Caco-2 (cell line): ENCODE results near the gene RANBP2. TPM values are rescaled to one million over a fixed set of nuclear protein-coding genes. Genes with fewer than 3 reads are reported as not detected.

Experiments used
- BruUV-seq: library from RNA; stranded (reverse); fragments of 400-500 nt; replicated peaks from 2 replicates; lab custom pipeline; 2021; lab: Mats Ljungman, UMichigan
- CTCF ChIA-PET: fragments of 300-600 bp; sonication (Branson Sonifier 250); formaldehyde crosslinking; loops from one replicate; lab custom pipeline; 2022; ENCODE audit warnings: antibody characterized with exemption; lab: Charles Lee
- POLR2A ChIA-PET: fragments of 300-600 bp; sonication (Branson Sonifier 250); formaldehyde crosslinking; loops from one replicate; lab custom pipeline; 2022; ENCODE audit warnings: antibody characterized with exemption; lab: Charles Lee
- DNase-seq, 2 experiments: peaks; one replicate each; pipeline versions ENCODE4 v3.0.0 to v3.0.0-alpha.2; 2020 to 2022
- H3K27me3 ChIP-seq: replicated peaks from 2 replicates; pipeline ENCODE4 v1.6.0; 2011; ENCODE audit warnings: low read length; ENCODE audit not compliant: control insufficient read depth, insufficient read depth
- H3K36me3 ChIP-seq: 2 replicates; pipeline ENCODE4 v1.5.1; 2011; ENCODE audit warnings: low read length; ENCODE audit not compliant: control insufficient read depth, insufficient read depth
- H3K4me1 ChIP-seq: fragments of 250-450 bp; sonication (Bioruptor Pico); 2 replicates; pipeline ENCODE4 v1.5.1; 2020; ENCODE audit warnings: mild to moderate bottlenecking
- H3K4me3 ChIP-seq: 2 replicates; pipeline ENCODE4 v1.5.1; 2011; ENCODE audit warnings: low read depth, mild to moderate bottlenecking, control low read depth, low read length
- H3K9me3 ChIP-seq: fragments of 250-450 bp; sonication (Bioruptor Pico); 2 replicates; pipeline ENCODE4 v1.5.1; 2020; ENCODE audit warnings: mild to moderate bottlenecking, moderate library complexity
- H3K27ac Mint-ChIP-seq: one replicate; pipeline ENCODE4 v1.8.0; 2022; ENCODE audit warnings: mixed read lengths; ENCODE audit not compliant: unreplicated experiment
- H3K27me3 Mint-ChIP-seq: one replicate; pipeline ENCODE4 v1.8.0; 2022; ENCODE audit warnings: mixed read lengths; ENCODE audit not compliant: insufficient read depth, unreplicated experiment
- H3K36me3 Mint-ChIP-seq: one replicate; pipeline ENCODE4 v1.8.0; 2022; ENCODE audit warnings: mild to moderate bottlenecking, mixed read lengths; ENCODE audit not compliant: insufficient read depth, unreplicated experiment
- H3K4me1 Mint-ChIP-seq: one replicate; pipeline ENCODE4 v1.8.0; 2022; ENCODE audit warnings: low read depth, mixed read lengths; ENCODE audit not compliant: unreplicated experiment
- H3K4me3 Mint-ChIP-seq: one replicate; pipeline ENCODE4 v1.8.0; 2022; ENCODE audit warnings: mild to moderate bottlenecking, moderate library complexity, mixed read lengths; ENCODE audit not compliant: unreplicated experiment
- H3K9me3 Mint-ChIP-seq: one replicate; pipeline ENCODE4 v1.8.0; 2022; ENCODE audit warnings: mixed read lengths; ENCODE audit not compliant: unreplicated experiment
- CTCF ChIP-seq, 2 experiments: fragments of 200-600 bp in 1 of 2; IDR thresholded peaks; 1 replicate in 1 of 2; 2 replicates in 1 of 2; pipeline versions ENCODE4 v1.5.1 to v1.8.0; 2011 to 2022; ENCODE audit warnings: antibody characterized with exemption in 1 of 2, control low read depth in 1 of 2, inconsistent platforms in 1 of 2, low read depth in 1 of 2, low read length in 1 of 2, mild to moderate bottlenecking in 1 of 2, moderate library complexity in 1 of 2; ENCODE audit not compliant: insufficient read depth in 1 of 2, severe bottlenecking in 1 of 2, unreplicated experiment in 1 of 2
- intact Hi-C: fragments of 100-400 bp; cut with micrococcal nuclease; formaldehyde crosslinking; loops from one replicate; pipeline ENCODE4 v1.10.0; 2022; ENCODE audit not compliant: unreplicated experiment
- total RNA-seq: library from RNA; stranded (reverse); gene quantifications from 2 replicates; pipeline ENCODE4 v1.2.3, GENCODE V29; 2022

Gene RANBP2
- total RNA-seq, 1 experiment from 2014 or later: 81.8 TPM

- ChIA-PET CTCF (no interaction called here), POLR2A (no interaction called here)
- TF ChIP-seq CTCF (IDR thresholded peaks at IDR 0.05; ENCODE audit: insufficient read depth in 1 of 2, low read depth in 1 of 2, low read length in 1 of 2, severe bottlenecking in 1 of 2, unreplicated experiment in 1 of 2): no peak
- no peak for DNase-seq
- Mint-ChIP-seq H3K27me3 (no peaks in the 10 kb centered on the region), H3K27ac (no peak overlapping the region), H3K4me3 (no peak overlapping the region), H3K9me3 (peaks cover 11% of the 10 kb centered on the region), H3K36me3 (peaks cover 17% of the 10 kb centered on the region), H3K4me1 (peaks cover 11% of the 10 kb centered on the region)
- Histone ChIP-seq H3K4me3 (no peak overlapping the region), H3K9me3 (no peaks in the 10 kb centered on the region), H3K4me1 (peaks cover 5% of the 10 kb centered on the region; the same call in 1 of the 2 replicates), H3K36me3 (no peaks in the 10 kb centered on the region), H3K27me3 (no peaks in the 10 kb centered on the region)
- no TSS peak for BruUV-seq
- intact Hi-C loops: no loop called here
Measured at GRCh38 chr2:108824316-108825070, 105.2 kb downstream of the RANBP2 start.

GRCh38 chr2:108825254-108825653, 106.0 kb downstream of the RANBP2 start:
- Histone ChIP-seq H3K4me3 (no peak overlapping the region), H3K9me3 (no peaks in the 10 kb centered on the region), H3K36me3 (no peaks in the 10 kb centered on the region), H3K27me3 (no peaks in the 10 kb centered on the region), H3K4me1 (peaks cover 5% of the 10 kb centered on the region; the same call in 1 of the 2 replicates)
- H3K36me3 Mint-ChIP-seq: peaks cover 15% of the 10 kb centered on the region
- CTCF ChIA-PET: no interaction called here
- H3K4me3 Mint-ChIP-seq: no peak overlapping the region
- no peak overlapping the region for H3K27ac Mint-ChIP-seq
- BruUV-seq: no TSS peak
- no peak for TF ChIP-seq CTCF (IDR thresholded peaks at IDR 0.05; ENCODE audit: insufficient read depth in 1 of 2, low read depth in 1 of 2, low read length in 1 of 2, severe bottlenecking in 1 of 2, unreplicated experiment in 1 of 2)
- peaks cover 4% of the 10 kb centered on the region for H3K9me3 Mint-ChIP-seq
- peaks cover 11% of the 10 kb centered on the region for H3K4me1 Mint-ChIP-seq
- H3K27me3 Mint-ChIP-seq: no peaks in the 10 kb centered on the region
- POLR2A ChIA-PET: no interaction called here
- no peak for DNase-seq
- intact Hi-C loops: no loop called here

- H3K4me3 Mint-ChIP-seq: no peak overlapping the region
- POLR2A ChIA-PET: no interaction called here
Measured at GRCh38 chr2:108825736-108826135, 106.5 kb downstream of the RANBP2 start.

More at GRCh38 chr2:108825736-108826135, 106.5 kb downstream of the RANBP2 start:
- H3K27me3 Mint-ChIP-seq: no peaks in the 10 kb centered on the region
- CTCF ChIA-PET: no interaction called here
- intact Hi-C loops: no loop called here
- H3K4me3 ChIP-seq: no peak overlapping the region
- H3K36me3 ChIP-seq: no peaks in the 10 kb centered on the region
- H3K27ac Mint-ChIP-seq: no peak overlapping the region
- no TSS peak for BruUV-seq
- peaks cover 5% of the 10 kb centered on the region; the same call in 1 of the 2 replicates for H3K4me1 ChIP-seq
- no peak for TF ChIP-seq CTCF (IDR thresholded peaks at IDR 0.05; ENCODE audit: insufficient read depth in 1 of 2, low read depth in 1 of 2, low read length in 1 of 2, severe bottlenecking in 1 of 2, unreplicated experiment in 1 of 2)
- no peaks in the 10 kb centered on the region for H3K9me3 Mint-ChIP-seq
- no peak for DNase-seq
- H3K36me3 Mint-ChIP-seq: peaks cover 13% of the 10 kb centered on the region
- peaks cover 11% of the 10 kb centered on the region for H3K4me1 Mint-ChIP-seq
- H3K27me3 ChIP-seq: no peaks in the 10 kb centered on the region
- H3K9me3 ChIP-seq: no peaks in the 10 kb centered on the region
